HG03558 (cell line): Measurements from ENCODE around the gene SYT9.

ENCODE experiments used
- ATAC-seq: cut with Tn5 transposase; IDR thresholded peaks from one replicate; pipeline ENCODE4 v1.9.1; 2021; ENCODE audit warnings: moderate number of reproducible peaks; ENCODE audit not compliant: unreplicated experiment; ENCODE audit errors: extremely low read depth

Gene SYT9

DNA sequence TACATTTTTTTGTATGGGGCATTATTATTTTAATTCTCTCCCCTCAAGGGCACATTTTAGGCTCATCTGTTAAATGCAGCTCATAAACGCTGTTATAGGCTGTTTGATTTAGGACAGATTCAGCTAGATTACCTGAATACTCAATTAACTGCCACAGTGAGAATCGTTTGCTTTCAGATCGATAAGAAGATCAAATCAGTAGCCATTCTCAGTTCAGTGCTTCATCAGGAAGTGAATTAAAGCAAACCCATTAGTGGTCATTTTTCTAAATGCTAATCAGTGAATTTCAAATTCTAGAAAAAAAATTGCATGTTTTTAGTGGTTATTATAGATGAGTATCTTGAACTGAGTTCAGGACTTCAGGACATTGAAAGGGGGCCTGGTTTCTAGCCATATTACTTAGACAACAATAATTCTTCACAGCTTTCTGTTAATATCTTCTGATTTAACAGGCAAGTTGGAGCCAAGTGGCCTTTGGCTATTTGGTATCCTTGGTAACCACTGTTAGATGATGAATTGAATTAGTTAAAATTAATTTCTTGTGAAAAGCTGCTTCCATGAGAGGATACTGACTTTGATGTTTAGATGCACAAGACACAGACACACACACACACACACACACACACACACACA is 18.6 kb downstream of the SYT9 start:
- no peak for ATAC-seq

DNA sequence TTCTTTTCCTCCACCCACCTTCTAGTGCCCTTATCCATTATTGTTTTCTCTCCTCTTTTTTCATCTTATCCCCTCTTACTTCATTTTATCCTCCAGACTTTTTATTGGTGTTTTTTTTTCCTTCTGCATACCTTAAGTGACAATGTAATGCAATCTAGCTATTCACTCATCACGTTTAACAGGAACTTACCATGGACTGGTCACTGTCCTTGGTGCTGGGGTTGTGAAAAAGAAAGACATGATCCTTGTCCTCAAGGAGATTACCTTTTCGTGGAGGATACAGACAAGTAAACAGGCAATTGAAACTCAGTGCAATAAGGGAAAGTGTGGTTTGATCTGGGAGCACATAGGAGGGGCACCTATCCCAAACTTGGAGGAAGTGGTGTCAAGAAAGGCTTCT is 20.7 kb downstream of the SYT9 start:
- no peak for ATAC-seq

DNA sequence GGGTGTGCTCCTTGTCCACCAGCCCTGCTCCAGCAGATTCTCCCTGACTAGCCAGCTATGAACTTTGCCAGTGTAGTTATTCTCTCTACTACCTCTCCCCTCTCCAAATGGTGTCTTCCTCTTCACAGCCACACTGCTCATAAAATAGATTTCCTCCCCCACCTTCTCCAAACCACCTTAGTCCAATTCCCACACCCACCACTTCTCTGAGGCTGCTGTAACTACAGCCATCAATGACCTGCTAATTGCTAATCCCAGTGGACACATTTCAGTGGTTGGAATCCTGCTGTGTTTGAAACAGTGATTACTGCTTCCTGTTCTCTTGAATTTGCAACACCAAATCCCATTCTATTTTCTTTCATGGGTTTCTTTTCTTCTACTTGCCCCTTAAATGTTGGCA is 23.4 kb downstream of the SYT9 start:
- no peak for ATAC-seq

DNA sequence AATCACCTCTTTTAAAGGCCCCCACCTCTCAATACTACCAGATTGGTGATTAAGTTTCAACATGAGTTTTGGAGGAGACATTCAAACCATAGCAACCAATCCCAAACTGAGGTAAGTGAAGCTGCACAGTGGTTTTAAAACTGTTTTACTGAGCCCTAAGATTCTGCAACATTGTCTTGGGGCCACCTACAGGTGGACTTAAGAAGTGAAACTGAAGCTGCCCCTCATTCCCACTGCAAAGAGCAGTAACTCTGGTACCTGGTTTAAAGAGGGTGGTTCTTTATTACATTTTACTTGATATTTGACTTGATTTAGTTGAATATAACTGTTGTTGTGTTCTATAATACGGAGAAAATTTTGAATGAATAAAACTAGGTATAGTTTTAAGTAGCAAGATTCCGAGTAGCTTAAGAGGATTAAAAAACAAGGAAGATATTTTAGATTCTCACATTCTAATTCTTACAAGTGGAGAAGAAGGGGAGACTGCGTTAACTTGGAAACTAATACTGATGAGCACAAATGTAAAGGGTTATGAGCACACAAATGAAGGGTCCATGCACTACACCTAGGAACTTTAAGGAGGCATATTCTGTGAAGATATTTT is 26.7 kb downstream of the SYT9 start:
- ATAC-seq, result no peak

DNA sequence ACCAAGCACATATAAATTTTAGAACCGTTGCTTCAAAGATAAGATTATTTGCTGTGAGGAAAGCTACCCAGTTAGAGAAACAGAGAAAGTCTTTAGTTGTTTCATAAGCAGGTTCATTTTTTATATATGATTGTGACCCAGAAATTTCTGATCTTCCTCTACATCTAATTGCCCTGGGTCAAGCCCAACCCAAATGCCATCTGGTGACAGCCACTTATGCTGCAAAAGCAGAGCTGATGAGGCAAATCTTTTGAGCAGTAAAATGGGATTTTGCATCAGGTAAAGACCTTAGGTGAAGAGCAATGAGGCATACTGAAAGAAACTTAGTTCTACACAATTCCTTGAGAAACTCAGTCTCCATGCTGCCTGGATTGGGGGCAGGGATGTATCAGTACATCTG is 28.0 kb downstream of the SYT9 start:
- ATAC-seq, result no peak

DNA sequence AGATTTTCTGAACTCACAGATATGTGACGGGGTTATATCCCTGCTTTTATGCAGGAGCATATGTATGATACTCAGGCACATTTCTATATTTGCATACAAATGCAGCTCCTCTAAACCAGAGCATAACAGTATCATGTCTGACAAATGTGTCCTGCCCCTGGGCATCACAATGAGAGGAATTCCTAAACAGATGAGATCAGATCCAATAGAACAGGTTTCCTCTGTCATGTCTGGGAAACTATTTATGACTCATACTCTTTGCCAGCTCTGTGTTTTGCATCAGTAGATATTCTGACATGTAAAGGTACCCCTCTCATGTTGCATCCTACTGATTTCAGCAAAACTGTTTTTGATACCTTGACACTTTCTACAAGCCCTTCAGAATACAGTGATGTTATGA is 29.4 kb downstream of the SYT9 start:
- no peak for ATAC-seq

DNA sequence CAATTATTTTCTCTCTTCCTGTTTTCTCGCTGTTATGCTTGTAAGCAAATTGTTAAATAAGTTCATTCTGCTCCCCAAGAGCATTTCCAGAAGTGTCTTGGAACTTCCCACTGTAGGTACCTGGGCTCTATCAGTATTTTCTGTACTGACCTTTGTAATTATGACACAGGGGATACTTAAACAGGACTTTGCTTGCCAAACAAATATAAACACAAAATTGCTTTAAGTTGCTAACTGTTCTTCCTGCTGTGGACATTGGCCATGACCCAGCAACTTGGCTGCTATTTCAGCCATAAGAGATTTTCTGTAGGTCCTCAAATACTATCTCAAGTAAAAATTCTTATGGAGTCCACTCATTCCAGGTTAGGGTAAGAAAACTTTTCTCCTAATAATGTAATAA is 30.1 kb downstream of the SYT9 start:
- ATAC-seq, result no peak

DNA sequence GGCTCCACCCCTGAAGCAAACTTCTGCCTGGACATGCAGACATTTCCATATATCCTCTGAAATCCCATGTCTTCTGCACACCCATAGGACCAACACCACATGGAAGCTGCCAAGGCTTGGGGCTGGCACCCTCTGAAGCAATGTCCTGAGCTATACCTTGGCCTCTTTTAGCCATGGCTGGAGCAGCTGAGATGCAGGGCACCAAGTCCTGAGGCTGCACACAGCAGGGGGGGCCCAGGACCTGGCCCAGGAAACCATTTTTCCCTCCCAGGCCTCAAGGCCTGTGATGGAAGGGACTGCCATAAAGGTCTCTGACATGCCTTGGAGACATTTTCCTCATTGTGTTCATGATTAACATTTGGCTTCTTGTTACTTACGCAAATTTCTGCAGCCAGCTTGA is 34.5 kb downstream of the SYT9 start:
- ATAC-seq, result no peak

DNA sequence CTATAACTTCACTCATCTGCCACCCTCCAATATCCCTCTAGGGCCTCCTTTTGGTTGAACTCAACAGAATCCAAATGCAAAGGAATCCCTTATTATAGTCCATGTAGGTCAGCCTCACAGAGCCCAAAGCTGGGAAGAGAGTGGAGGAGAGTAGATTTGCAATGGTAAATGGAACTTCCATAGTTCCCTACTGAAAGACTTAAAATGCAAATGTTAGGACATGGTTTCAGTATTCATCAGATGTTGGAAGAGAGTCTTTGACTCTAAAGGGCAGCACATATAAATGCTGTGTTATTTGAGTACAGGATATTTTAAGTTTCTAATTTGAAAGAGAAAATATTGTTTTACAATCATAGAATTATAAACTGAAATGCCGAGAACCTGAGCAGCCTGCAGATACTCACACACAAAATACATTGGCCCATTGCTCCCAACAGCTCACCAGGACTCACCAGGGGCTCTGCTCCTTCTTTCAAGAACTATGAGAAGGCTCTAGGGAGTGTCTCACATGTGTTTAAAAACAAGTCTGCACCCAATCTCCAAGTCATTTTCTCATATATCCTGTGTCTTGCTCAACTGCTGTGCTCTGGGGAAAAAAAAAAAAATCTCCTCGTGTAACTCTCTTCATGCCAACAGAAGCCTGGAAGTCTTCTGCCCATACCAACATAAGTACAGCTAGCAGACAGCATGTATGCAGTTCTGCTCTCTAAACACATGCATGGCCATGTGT is 39.6 kb downstream of the SYT9 start:
- ATAC-seq, result no peak

DNA sequence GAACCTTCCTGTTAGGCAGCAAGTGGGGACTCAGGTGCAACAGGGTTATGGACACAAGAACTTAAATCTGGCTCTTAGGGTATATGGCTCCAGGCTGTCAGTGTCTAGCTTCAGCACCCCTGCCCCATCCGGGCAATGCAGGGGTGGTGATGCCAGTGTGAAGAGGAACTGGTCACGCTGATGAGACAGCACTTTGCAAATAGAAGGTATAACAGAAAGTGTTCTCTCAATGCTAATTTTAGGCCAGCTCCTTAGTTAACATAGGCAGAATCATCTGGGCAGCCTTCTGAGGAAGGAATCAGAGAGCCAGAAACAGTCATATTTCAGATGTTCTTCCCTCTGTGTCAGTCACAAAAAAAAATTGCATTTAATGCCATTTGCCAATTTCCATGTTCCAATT is 41.2 kb downstream of the SYT9 start:
- no peak for ATAC-seq

DNA sequence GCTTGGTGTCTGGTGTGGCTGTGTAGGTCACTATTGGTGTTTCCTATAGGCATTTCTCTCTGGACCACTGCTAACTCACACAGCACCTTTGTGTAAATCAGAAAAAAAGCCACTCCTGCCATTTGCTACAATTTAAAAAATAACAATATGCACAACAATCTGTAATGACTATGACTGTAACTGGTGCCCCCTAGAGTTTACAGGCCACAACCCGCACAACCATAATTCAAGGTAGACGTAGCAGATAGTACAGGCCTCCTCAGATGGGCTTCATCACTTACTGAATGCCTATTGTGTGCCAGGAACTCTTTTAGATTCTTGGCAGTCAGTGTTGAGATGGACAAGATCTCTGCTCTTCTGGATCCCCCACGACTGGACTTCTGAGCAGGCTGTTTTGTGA is 47.7 kb downstream of the SYT9 start:
- no peak for ATAC-seq

DNA sequence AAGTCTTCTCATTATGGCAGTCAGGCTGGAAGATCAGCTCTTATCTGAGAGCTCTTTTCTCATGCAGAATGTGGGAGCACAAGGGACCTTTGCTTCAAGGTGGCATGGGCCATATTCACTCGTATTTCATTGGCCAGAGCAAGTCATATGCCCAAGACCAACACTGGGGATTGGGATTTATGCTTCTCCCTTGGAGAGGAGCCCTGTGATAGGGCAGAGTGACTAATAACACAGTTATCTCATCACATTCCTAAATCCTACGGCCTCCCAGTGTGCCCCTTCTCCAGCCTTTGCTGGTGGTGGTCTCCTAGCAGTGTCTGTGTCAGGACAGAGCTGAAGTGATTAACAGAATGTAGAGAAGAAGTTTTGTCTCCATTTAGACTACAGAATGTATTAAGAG is 48.6 kb downstream of the SYT9 start:
- no peak for ATAC-seq

DNA sequence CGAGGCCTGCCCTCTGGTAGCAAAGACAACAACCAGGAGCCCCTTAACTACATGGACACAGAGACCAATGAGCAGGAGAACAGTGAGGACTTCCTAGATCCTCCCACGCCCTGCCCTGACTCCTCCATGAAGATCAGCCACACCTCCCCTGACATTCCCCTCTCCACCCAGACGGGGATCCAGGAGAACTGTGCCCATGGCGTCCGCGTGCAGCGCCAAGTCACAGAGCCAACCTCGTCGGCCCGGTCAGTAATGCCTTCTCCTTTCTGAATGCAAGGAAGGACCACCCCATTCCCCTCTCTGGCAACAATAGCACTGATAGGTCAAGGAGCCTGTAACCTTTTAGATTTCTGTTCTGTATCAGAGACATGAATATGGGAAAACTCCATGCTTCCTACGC is 51.4 kb downstream of the SYT9 start:
- no peak for ATAC-seq

DNA sequence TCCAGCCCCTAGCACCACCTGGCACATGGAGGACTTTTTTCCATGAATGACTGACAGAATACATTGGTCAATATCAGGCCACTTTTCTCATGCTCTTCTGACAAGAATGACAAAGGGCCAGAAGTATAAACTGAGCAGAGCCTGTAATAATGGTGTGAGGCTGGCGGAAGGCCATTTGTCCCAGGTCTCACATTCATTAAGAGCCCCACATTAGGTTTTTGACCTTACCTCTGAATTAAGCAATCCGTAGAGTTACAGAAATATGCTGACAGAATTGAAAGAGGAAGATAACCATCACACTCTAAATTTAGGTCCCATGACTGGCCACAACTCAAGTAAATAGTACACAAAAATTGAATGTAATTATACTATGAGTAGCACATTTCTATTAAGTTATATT is 55.2 kb downstream of the SYT9 start:
- ATAC-seq, result no peak

DNA sequence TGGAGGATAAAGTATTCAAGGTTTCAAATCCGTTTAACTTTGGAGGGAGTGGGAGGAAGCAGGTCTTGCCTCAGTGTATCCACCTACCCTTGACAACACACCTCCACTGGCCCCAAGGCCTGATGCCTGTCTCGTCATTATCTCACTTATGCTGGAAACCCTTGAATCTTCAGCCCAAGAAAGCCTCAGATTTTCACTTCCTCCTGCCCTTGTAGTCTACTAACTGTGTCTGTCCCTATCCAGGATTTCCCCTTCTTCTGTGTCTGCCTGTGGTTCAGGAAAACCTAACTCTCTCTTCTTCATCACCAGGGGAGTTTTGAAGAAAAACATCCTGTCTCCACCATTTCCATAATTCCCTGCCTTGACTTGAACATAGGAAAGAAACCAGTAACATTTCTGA is 56.1 kb downstream of the SYT9 start:
- no peak for ATAC-seq

DNA sequence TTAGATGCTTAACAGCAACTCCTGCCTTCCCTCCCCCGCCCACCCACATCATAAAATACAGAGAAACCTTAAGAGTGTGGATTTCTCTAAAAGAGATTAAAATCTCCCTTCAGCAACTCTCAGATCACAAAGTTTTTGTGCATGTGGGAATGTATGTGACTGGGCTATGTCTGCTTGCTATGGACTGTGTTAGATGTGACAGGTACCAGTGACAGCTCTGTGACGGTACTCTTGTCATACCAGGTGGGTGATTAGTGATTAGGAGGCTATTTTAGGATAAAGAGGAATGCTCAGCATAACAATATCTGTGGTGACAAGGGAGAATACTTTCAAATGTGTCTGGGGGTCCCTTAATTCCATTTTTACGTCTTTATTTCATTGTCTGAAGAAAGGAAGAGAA is 60.2 kb downstream of the SYT9 start:
- ATAC-seq, result no peak

DNA sequence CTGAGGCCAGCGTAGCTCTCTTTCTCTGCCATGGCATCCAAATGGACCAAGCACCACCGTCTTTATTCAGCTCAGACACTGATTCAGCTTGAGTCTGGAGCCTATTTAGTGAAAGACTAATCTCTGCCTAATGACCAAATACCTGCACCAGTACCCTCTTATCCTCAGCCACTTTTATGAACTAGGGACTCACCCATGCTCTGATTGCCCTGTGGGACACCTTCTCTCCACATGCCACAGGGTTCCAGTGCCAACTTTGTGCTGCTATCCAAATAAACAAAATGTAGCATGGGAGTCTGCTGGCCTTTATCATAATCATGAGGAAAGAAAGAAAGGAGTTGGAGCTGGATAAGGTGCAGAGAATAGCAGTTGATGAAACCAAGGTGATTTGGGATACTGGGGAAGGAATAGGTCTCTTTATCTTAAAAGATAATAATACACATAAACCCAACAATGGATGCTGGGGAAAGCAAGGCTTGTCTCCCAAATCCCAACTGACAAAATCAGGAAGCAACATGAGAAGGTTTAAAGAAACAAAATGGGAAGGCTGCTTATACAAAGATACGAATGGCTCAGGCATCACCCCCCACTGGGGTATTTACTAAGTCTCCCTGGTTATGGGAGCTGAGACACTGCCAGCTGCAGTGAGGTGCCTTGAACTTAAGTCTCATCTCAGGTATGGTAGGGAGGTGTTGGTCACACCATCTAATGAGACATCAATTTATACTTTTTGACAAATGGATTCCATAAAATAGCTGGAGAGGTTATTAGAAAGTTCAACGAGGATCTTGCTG is 63.3 kb downstream of the SYT9 start:
- ATAC-seq, result no peak

DNA sequence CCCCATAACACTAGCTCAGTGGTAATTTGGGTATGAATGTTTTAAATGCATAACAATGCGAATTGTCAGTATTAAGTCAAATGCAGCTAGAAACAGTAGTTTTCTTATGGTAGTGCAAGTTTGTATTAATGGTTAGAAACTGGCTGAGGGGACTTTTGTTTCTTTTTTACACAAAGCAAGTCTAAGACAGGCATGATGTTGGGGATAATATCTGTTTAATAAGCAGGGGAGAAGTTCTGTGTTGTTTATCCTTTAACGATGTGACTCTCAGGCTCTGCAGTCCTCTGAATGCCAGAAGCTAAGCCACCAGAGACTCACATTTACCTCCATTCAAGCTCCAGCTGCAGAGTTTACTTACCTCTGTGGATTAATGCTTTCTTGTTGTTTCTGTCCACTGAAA is 67.8 kb downstream of the SYT9 start:
- no peak for ATAC-seq

DNA sequence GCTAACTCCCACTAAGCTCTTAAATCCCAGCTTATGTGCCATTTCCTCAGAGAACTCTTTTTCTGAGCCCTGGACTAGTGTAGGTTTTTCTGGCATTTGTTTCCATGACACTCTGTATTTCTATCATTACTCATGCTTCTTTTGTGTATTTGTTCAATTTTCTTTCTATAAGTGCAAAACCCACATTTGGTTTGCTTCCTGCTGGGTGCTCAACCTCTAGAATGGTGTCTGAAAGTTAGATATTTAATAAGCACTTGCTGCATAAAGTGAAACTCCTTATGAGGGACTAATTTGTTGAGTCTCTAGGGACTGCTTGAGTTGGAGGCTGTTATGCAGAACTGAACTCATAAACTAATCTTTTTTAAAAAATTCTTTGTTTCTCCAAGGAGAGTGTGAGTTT is 68.6 kb downstream of the SYT9 start:
- no peak for ATAC-seq

DNA sequence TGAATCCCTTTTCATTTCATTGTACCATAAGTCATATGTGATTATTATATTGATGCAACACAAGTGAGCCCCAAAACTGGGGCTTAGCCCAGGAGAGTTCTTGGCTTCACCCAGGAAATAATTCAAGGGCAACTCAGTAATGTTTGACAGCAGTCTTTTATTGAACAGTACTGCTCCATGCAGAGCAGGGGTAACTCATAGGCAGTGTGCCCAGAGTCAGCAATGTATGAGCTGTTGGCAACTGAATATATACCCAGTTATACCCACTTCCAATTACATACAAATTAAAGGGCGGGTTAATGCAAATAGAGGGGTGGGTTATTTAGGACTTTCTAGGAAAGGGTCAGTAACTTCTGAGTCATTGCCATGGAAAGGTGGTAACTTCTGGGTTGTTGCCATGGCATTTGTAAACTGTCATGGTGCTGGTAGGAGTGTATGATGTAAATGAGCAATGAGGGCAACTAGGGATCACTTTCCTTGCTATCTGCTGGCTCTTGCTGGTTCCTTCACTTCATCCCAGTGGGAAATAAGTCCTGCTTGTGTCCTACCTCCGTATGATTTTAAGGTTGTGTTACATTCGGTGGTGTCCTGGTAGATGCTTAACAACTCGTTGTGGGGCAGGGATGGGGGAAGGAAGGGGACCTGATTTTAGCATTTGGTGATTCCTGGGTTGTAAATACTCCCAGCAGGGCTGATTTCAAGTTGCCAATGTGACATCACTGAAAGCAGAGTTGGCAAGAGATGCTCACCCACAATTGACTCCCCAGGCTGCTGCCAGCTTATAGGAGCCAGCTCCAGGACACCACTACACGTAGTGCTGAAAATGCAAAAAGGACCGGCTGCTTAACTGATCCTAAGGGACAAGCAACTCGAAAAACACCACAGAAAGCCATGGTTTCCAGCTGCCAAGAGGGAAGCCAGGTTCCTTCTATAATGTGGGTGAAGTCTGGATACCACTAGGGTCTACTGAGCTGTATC is 70.1 kb downstream of the SYT9 start:
- no peak for ATAC-seq
